T-cell (primary cell): ENCODE data around the gene PUSL1. TPM values are rescaled to one million over a fixed set of nuclear protein-coding genes. Genes with fewer than 3 reads are reported as not detected.

ENCODE experiments used
- ATAC-seq, 4 experiments: fragments of 200-7000 bp in 3 of 4; fragments of 150-1000 bp in 1 of 4; cut with Tn5 transposase; replicated peaks in 1 of 4; 1 replicate in 3 of 4; 2 replicates in 1 of 4; pipeline ENCODE4 v1.10.0; 2021; ENCODE audit warnings: moderate library complexity in 3 of 4, mild to moderate bottlenecking in 2 of 4, moderate number of reproducible peaks in 1 of 4
- CTCF ChIA-PET, 2 donors: fragments of 300-600 bp; sonication (Branson Sonifier 250); formaldehyde crosslinking; loops; one replicate each; lab custom pipeline; 2022; ENCODE audit warnings: antibody characterized with exemption in 2 of 2; lab: Charles Lee
- POLR2A ChIA-PET, 2 donors: fragments of 300-600 bp; sonication (Branson Sonifier 250); formaldehyde crosslinking; loops; one replicate each; lab custom pipeline; 2022; ENCODE audit warnings: antibody characterized with exemption in 2 of 2; lab: Charles Lee
- DNase-seq, 35 experiments: peaks; one replicate each; pipeline versions ENCODE4 v3.0.0 to v3.0.0-alpha.2; 2013 to 2023
- H3K27ac ChIP-seq: one replicate; pipeline ENCODE4 v1.5.1; 2013; ENCODE audit warnings: low read length
- H3K27me3 ChIP-seq, 2 experiments: replicated peaks in 1 of 2; 1 replicate in 1 of 2; 2 replicates in 1 of 2; pipeline versions ENCODE4 v1.6.1 to v1.7.0; 2013; ENCODE audit warnings: low read length in 1 of 2, mixed read lengths in 1 of 2; ENCODE audit not compliant: control insufficient read depth in 2 of 2, insufficient read depth in 2 of 2; ENCODE audit errors: extremely low read depth in 1 of 2
- H3K36me3 ChIP-seq, 2 donors: 1 replicate in 1 of 2; 2 replicates in 1 of 2; pipeline versions ENCODE4 v1.6.1 to v1.7.0; 2013; ENCODE audit warnings: low read length in 1 of 2; ENCODE audit not compliant: control insufficient read depth in 2 of 2, insufficient read depth in 1 of 2; ENCODE audit errors: extremely low read depth in 1 of 2
- H3K4me1 ChIP-seq, 2 experiments: 1 replicate in 1 of 2; 2 replicates in 1 of 2; pipeline versions ENCODE4 v1.6.1 to v1.7.0; 2013; ENCODE audit warnings: low read length in 2 of 2, mixed read lengths in 1 of 2; ENCODE audit not compliant: insufficient read depth in 2 of 2, control insufficient read depth in 1 of 2; ENCODE audit errors: extremely low read depth in 1 of 2
- H3K4me3 ChIP-seq, 2 donors: 1 replicate in 1 of 2; 2 replicates in 1 of 2; pipeline versions ENCODE4 v1.5.1 to v1.7.0; 2013; ENCODE audit warnings: mild to moderate bottlenecking in 2 of 2, low read length in 1 of 2, moderate library complexity in 1 of 2; ENCODE audit not compliant: control insufficient read depth in 1 of 2; ENCODE audit errors: extremely low read depth in 1 of 2
- H3K9me3 ChIP-seq: 2 replicates; pipeline ENCODE4 v1.7.0; 2013
- H3K27ac Mint-ChIP-seq, 2 donors: one replicate each; pipeline ENCODE4 v1.8.0; 2020 to 2021; ENCODE audit warnings: mild to moderate bottlenecking in 2 of 2, mixed read lengths in 2 of 2
- H3K27me3 Mint-ChIP-seq, 2 donors: one replicate each; pipeline ENCODE4 v1.8.0; 2021 to 2022; ENCODE audit warnings: mixed read lengths in 2 of 2
- H3K36me3 Mint-ChIP-seq: one replicate; pipeline ENCODE4 v1.8.0; 2021; ENCODE audit warnings: mixed read lengths
- H3K4me1 Mint-ChIP-seq, 3 donors: one replicate each; pipeline ENCODE4 v1.8.0; 2020 to 2022; ENCODE audit warnings: mixed read lengths in 3 of 3, mild to moderate bottlenecking in 1 of 3
- H3K4me3 Mint-ChIP-seq, 3 donors: one replicate each; pipeline ENCODE4 v1.8.0; 2020 to 2022; ENCODE audit warnings: mild to moderate bottlenecking in 3 of 3, mixed read lengths in 3 of 3, moderate library complexity in 3 of 3
- H3K9me3 Mint-ChIP-seq, 3 donors: one replicate each; pipeline ENCODE4 v1.8.0; 2020 to 2022; ENCODE audit warnings: mixed read lengths in 3 of 3
- WGBS: methylation state at CpG from one replicate; pipeline ENCODE4 v1.1.5; 2013; ENCODE audit warnings: missing lambda C conversion rate; ENCODE audit not compliant: insufficient coverage; 5-methylcytosine and 5-hydroxymethylcytosine counted together
- total RNA-seq, 35 experiments: library from RNA in 6 of 35; stranded (reverse) in 6 of 35; fragments of 120-200 nt in 1 of 35; gene quantifications; one replicate each; pipeline versions ENCODE4 v1.2.1 to v1.2.4 and lab custom pipeline; 2013 to 2026

The PUSL1 gene
- total RNA-seq, 5 donors from 2014 or later (not counting 1 experiment from before 2014, with no cell fraction given), result 16.7 to 26.4 (median 22.6) TPM

- Histone ChIP-seq H3K4me3 (no peak overlapping the region), H3K27ac (no peak overlapping the region), H3K9me3 (no peaks in the 10 kb centered on the region), H3K27me3 (no peaks in the 10 kb centered on the region), H3K36me3 (peaks cover 19 to 43% of the 10 kb centered on the region in 2 donors), H3K4me1 (peaks cover 7 to 23% of the 10 kb centered on the region in 2 experiments)
- peaks cover 8 to 13% (median 9%) of the 10 kb centered on the region in 3 donors for H3K4me1 Mint-ChIP-seq
- no peaks in the 10 kb centered on the region for H3K9me3 Mint-ChIP-seq
- POLR2A ChIA-PET, result no interaction called here
- WGBS, result 96% methylated on average over 20 of the region's 22 CpGs
- peak overlapping the region in 2 of 3 donors; percentile 13 to 31 for H3K4me3 Mint-ChIP-seq
- no peak overlapping the region for H3K27ac Mint-ChIP-seq
- DNase-seq (no peak), ATAC-seq (no peak)
- H3K27me3 Mint-ChIP-seq, result no peaks in the 10 kb centered on the region
- CTCF ChIA-PET, result no interaction called here
- peaks cover 9% of the 10 kb centered on the region for H3K36me3 Mint-ChIP-seq
These were observed 3.0 kb downstream of the PUSL1 start for GRCh38 chr1:1311107-1312104.

- no peak overlapping the region for H3K4me3 Mint-ChIP-seq
- 96% methylated on average over 48 of the region's 49 CpGs for WGBS
- ChIA-PET POLR2A (no interaction called here), CTCF (no interaction called here)
- DNase-seq, result no peak
- Histone ChIP-seq H3K36me3 (peaks cover 19 to 48% of the 10 kb centered on the region in 2 donors), H3K4me1 (peaks cover 0 to 14% of the 10 kb centered on the region in 2 experiments), H3K4me3 (no peak overlapping the region), H3K9me3 (no peaks in the 10 kb centered on the region), H3K27me3 (no peaks in the 10 kb centered on the region), H3K27ac (no peak overlapping the region)
- H3K36me3 Mint-ChIP-seq, result peaks cover 13% of the 10 kb centered on the region
- no peak overlapping the region for H3K27ac Mint-ChIP-seq
- no peak for ATAC-seq
- H3K9me3 Mint-ChIP-seq, result no peaks in the 10 kb centered on the region
- H3K4me1 Mint-ChIP-seq, result peaks cover 0 to 5% (median 1%) of the 10 kb centered on the region in 3 donors
- no peaks in the 10 kb centered on the region for H3K27me3 Mint-ChIP-seq
These were observed 4.3 kb downstream of the PUSL1 start for GRCh38 chr1:1312450-1313314.

DNA sequence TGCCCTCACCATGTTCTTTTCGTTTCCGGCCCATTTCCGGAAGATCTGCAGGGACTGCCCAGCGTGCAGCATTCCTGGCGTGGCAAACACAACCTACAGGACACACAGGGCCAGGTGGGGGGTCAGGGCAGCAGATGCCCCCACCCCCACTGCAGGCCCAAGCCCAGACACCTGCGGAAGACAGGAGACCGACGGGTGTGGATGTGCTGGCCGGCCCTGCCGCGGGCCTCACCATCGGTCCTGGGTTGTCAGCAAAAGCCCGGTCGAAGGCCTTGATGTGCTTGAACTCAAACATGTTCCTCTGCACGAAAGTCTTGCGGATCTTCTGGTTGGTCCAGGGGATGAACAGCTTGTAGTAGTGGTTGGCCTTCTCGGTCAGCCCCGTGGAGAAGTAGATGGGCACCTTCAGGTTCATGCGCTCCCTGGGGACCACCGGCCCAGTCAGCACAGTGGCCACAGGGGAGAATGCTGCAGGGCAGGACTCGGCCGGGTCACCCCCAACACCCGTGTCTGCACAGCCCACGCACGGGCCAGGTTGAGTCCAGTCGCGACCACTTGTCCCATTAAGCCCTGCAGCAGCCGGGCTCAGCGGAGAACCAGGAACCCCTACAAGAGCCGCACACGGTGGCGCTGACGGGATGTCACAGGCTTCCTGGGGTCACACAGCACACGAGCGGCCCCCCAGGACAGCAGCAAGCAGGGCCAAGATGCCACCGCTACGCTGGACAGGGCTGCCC, 5.3 kb downstream of the PUSL1 start:
- ATAC-seq, result no peak
- Histone ChIP-seq H3K4me3 (no peak overlapping the region), H3K9me3 (no peaks in the 10 kb centered on the region), H3K36me3 (peaks cover 20 to 55% of the 10 kb centered on the region in 2 donors), H3K27ac (no peak overlapping the region), H3K4me1 (peaks cover 0 to 14% of the 10 kb centered on the region in 2 experiments), H3K27me3 (no peaks in the 10 kb centered on the region)
- no peak for DNase-seq
- 96% methylated on average over 36 of the region's 37 CpGs for WGBS
- H3K36me3 Mint-ChIP-seq, result peaks cover 13% of the 10 kb centered on the region
- ChIA-PET CTCF (no interaction called here), POLR2A (no interaction called here)
- peaks cover 0 to 5% (median 1%) of the 10 kb centered on the region in 3 donors for H3K4me1 Mint-ChIP-seq
- no peak overlapping the region for H3K4me3 Mint-ChIP-seq
- no peak overlapping the region for H3K27ac Mint-ChIP-seq
- no peaks in the 10 kb centered on the region for H3K27me3 Mint-ChIP-seq
- no peaks in the 10 kb centered on the region for H3K9me3 Mint-ChIP-seq

GRCh38 chr1:1314237-1314586, 5.8 kb downstream of the PUSL1 start:
- H3K4me3 Mint-ChIP-seq, result no peak overlapping the region
- ChIA-PET POLR2A (no interaction called here), CTCF (no interaction called here)
- H3K9me3 Mint-ChIP-seq, result no peaks in the 10 kb centered on the region
- Histone ChIP-seq H3K4me3 (no peak overlapping the region), H3K9me3 (no peaks in the 10 kb centered on the region), H3K27ac (no peak overlapping the region), H3K36me3 (peaks cover 26 to 60% of the 10 kb centered on the region in 2 donors), H3K4me1 (peaks cover 0 to 11% of the 10 kb centered on the region in 2 experiments), H3K27me3 (no peaks in the 10 kb centered on the region)
- 96% methylated on average over 14 of the region's 15 CpGs for WGBS
- H3K4me1 Mint-ChIP-seq, result peaks cover 0 to 5% (median 1%) of the 10 kb centered on the region in 3 donors
- no peaks in the 10 kb centered on the region for H3K27me3 Mint-ChIP-seq
- H3K36me3 Mint-ChIP-seq, result peaks cover 15% of the 10 kb centered on the region
- no peak for ATAC-seq
- no peak for DNase-seq
- H3K27ac Mint-ChIP-seq, result no peak overlapping the region

GRCh38 chr1:1314678-1315335, 6.4 kb downstream of the PUSL1 start:
- 94% methylated on average over 21 of the region's 23 CpGs for WGBS
- POLR2A ChIA-PET, result no interaction called here

More at GRCh38 chr1:1314678-1315335, 6.4 kb downstream of the PUSL1 start:
- H3K36me3 ChIP-seq, result peaks cover 31 to 64% of the 10 kb centered on the region in 2 donors
- H3K27ac Mint-ChIP-seq, result no peak overlapping the region
- no peak overlapping the region for H3K4me3 Mint-ChIP-seq
- CTCF ChIA-PET, result no interaction called here
- no peaks in the 10 kb centered on the region for H3K27me3 ChIP-seq
- peaks cover 0 to 4% (median 1%) of the 10 kb centered on the region in 3 donors for H3K4me1 Mint-ChIP-seq
- no peaks in the 10 kb centered on the region for H3K9me3 Mint-ChIP-seq
- H3K27me3 Mint-ChIP-seq, result no peaks in the 10 kb centered on the region
- H3K9me3 ChIP-seq, result no peaks in the 10 kb centered on the region
- no peak for DNase-seq
- peaks cover 0 to 5% of the 10 kb centered on the region in 2 experiments for H3K4me1 ChIP-seq
- H3K27ac ChIP-seq, result no peak overlapping the region
- peaks cover 19% of the 10 kb centered on the region for H3K36me3 Mint-ChIP-seq
- ATAC-seq, result no peak
- no peak overlapping the region for H3K4me3 ChIP-seq
